UCSD-AML1 (cell line): ENCODE data around the gene IPO4.

Experiments
- DNase-seq: peaks from one replicate; lab custom pipeline; 2025; ENCODE audit not compliant: unreplicated experiment; lab: John Stamatoyannopoulos, UW

IPO4 gene

DNA sequence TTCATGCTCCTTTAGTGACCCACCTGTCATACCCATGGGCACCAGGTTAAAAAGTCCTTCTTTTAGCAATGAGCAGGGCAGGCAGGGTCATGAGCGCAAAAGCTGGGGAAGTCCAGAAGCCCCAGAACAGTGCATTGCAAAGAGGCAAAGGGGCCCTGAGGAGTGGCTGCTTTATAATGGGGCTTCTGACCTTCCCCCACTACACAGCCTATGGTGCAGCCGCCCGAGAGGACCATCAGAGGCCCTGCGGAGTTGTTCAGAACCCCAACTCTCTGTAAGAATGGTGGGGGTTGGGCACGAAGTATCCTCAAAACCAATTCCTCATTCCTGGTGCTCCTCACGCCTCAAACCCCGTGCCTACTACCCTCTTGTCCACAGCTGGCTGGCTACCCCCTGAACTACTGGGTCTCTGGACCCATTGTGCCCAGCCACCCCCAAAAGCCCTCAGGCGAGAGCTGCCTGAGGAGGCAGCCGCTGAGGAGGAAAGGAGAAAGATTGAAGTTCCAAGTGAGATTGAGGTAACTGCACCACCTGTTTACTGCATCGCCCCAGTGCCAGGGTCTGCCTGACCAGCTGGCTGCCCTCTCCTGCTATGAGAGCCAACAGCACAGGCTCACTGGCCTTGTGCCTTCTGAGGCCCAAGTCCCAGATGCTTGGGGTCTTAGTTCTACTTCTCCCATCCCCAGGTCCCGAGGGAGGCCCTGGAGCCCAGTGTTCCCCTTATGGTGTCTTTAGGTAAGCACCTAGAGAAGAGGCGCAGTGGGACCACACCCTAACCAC lies 10.0 kb downstream of the IPO4 start:
- DNase-seq = no peak

DNA sequence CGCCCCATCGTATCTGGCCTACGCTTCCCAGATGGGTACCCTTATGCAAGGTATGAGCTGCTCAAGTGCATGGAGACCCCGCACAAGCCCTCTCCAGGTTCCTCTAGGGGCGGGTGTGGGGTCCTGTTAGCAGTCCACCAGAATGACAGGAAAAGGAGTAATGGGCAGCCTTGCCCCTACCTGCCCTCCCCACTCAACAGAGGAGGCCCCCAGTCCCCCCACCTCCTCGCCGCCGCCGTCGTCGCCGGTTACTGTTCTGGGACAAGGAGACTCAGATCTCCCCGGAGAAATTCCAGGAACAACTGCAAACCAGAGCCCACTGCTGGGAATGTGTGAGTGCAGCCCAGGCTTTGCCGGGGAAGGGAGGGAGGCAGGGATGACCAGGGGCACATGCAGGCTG lies 10.7 kb downstream of the IPO4 start:
- DNase-seq = no peak

DNA sequence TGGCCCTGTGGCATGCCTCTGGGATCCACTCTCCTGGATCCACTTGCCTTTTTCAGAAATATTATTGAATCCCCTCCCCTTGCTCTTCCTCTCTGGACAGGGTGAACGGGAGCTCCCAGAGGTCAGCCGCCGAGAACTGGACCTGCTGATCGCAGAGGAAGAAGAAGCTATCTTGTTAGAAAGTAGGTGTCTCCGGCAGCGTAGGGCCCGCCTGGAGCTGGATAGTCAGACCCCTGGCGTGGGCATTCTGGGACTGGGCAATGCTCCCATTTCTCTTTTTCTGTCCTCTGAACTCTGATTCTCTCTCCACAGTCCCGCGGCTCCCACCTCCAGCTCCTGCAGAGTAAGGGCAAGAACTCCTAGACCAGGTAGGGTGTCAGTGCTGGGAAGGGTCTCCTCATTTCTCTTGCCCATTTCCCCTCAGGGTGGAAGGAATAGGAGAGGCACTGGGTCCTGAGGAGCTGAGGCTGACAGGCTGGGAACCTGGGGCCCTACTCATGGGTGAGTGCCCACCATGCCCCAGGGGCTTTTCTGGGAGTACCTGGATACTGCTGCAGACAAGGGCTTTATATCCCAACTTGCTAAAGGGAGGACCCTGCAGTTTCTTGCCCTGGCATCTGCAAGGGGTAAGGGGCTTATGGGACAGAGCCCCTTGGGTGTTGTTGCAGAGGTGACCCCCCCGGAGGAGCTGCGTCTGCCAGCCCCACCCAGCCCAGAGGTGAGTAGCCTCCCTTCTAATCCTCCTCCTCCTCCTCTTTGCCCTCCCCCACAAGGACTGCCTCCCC lies 11.4 kb downstream of the IPO4 start:
- no peak for DNase-seq

DNA sequence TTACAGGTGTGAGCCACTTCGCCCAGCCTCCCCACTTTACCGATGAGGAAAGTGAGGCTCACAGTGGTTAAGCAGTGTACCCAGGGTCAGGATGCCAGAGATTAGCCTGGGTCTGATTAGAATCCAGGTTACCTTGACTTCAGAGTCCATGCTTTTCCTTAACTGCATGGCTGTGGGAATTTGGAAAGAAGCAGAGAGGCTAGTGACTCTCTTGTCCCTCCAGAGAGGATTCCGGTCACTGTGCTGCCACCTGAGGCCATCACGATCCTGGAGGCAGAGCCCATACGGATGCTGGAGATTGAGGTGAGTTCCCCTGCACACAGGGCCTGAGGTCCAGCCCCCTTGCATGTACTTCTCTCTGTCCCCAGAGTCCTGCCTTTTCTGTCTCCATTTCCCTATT lies 12.0 kb downstream of the IPO4 start:
- no peak for DNase-seq

DNA sequence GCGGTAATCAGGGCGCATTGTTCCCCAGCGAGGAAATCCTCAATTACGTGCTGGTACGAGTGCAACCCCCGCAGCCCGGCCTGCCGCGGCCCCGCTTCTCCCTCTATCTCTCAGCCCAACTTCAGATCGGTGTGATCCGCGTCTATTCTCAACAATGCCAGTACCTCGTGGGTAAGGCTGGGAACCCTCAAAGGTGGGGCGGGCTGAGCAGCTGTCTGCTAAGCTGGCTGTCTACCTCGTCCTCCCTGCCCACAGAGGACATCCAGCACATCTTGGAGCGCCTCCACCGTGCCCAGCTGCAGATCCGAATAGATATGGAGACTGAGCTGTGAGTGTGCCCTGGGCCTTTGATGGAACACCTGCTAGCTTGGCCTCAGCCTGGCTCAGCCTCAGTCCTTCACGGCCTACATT lies 15.7 kb downstream of the IPO4 start:
- no peak for DNase-seq

DNA sequence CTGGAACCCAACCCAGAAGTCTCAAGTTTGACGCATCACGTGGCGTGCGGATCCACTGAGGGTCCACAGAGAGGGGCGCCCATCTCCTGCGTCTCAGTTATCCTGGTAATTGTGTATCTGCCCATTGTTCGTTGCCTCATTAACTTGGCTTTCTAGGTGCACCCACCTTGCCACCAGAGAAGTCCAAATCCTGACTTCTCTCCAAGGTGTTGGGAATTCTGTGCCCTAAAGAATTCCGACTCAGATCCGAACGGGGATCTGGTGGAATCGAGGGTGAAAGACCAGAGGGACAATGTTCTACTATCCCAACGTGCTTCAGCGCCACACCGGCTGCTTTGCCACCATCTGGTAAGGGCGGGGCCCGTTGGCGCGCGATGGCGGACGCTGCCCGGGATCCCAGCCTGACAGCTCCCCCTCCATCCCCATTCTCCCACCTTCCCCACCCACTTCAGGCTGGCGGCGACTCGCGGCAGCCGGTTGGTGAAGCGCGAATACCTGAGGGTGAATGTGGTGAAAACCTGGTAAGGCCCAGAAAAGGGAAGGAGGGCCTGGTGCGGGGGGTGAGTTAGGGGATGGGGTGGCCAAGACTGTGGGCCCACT lies 16.3 kb downstream of the IPO4 start:
- no peak for DNase-seq

DNA sequence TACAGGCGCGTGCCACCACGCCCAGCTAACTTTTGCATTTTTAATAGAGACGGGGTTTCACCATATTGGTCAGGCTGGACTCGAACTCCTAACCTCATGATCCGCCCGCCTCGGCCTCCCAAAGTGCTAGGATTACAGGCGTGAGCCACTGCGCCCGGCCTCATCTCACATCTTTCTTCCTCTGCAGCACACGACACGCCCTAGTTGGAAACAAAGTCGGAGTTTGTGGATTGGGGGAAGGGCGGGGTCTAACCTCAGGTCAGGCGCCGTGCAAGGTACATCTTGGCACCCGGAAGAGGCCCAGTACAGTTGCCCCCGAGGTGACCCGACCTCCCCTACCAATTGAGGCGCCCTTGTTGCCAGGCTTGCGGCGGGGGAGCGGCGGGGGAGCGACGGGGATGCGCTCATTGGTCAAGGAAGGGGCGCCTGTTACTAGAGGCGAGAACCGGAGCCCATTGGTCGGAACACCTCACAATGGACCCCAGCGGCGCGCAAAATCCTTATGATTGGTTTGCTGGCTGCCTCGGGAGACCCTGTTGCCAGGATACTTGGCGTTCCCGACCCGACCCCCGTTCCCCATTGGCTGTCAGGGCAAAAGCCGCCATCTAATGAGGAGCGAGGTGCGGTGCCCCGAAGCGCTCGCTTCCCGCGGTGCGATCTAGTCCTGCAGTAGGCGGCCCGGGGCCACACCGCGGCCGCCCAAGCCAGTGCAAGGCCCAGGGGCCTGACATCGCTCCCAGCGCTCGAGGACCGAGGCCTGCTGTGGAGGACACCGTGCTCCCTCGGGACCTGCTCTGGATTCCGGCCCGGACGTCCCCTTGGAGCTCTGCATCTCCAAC lies 17.0 kb downstream of the IPO4 start, which contains the start of gene REC8:
Gene REC8 (plus strand): TSS at position 659 of the 839 bp plus-strand sequence. CDS start 473 bp downstream, outside the sequence.
- no peak for DNase-seq

DNA sequence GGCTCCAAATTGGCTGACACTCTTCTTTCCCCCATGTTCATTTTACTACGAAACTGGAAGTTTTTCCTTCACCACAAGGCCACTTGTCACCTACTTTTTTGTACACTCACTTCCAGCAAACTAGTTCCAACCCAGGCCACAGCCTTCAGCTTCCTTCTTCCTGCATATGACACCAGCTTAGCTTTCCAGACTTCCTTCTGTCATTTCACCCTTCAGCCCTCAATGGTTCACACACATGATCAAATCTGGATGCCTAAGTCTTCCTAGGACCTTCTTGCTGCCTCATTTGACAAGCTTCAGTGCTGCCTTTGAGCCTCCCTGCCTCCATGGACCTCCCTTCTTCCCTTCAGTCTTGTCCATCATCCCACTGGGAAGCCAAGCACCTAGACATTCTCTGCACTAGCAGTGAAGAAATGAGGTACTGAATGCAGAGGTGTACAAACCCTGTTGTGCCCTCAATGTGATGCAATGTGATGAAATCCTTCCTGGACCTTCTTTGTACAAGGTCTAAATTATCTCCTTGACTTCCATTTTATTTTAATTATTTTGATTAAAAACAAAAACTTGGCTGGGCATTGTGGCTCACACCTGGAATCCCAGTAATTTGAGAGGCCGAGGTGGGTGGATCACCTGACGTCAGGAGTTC lies 21.0 kb downstream of the IPO4 start:
- peak; percentile 26 for DNase-seq

DNA sequence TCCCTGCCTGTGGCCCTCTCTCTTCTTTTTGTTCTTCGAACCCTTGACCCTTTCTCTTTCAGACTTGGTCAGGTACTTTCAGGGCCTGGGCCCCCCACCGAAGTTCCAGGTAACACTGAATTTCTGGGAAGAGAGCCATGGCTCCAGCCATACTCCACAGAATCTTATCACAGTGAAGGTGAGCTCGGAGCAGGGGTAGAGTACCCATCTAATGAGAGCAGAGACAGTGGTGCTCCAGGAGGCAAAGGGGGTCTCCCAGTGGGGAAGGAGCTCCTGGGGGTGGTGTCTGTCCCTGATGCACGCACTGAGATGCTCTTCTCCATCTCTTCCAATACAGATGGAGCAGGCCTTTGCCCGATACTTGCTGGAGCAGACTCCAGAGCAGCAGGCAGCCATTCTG lies 22.8 kb downstream of the IPO4 start:
- DNase-seq = no peak

DNA sequence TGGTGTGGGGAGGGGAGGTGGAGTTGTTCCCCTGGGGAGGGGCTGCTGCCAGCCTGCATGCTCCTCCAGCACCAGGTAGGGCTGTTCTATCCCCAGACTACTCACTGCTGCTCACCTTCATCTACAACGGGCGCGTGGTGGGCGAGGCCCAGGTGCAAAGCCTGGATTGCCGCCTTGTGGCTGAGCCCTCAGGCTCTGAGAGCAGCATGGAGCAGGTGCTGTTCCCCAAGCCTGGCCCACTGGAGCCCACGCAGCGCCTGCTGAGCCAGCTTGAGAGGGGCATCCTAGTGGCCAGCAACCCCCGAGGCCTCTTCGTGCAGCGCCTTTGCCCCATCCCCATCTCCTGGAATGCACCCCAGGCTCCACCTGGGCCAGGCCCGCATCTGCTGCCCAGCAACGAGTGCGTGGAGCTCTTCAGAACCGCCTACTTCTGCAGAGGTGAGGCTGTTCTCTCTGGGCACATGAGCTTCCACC lies 24.1 kb downstream of the IPO4 start:
- DNase-seq = no peak

DNA sequence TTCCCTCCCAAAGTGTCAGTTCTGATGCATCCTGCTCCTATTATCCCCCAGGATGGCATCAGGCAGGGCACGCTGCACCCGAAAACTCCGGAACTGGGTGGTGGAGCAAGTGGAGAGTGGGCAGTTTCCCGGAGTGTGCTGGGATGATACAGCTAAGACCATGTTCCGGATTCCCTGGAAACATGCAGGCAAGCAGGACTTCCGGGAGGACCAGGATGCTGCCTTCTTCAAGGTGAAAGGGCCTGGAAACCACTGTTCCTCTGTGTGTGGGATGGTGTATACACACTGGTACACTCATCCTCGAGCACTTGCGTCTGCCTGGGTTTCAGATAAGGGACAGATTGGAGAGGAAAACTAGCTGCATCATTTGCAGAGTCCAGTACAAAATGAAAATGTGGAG lies 26.5 kb downstream of the IPO4 start:
- DNase-seq = no peak

DNA sequence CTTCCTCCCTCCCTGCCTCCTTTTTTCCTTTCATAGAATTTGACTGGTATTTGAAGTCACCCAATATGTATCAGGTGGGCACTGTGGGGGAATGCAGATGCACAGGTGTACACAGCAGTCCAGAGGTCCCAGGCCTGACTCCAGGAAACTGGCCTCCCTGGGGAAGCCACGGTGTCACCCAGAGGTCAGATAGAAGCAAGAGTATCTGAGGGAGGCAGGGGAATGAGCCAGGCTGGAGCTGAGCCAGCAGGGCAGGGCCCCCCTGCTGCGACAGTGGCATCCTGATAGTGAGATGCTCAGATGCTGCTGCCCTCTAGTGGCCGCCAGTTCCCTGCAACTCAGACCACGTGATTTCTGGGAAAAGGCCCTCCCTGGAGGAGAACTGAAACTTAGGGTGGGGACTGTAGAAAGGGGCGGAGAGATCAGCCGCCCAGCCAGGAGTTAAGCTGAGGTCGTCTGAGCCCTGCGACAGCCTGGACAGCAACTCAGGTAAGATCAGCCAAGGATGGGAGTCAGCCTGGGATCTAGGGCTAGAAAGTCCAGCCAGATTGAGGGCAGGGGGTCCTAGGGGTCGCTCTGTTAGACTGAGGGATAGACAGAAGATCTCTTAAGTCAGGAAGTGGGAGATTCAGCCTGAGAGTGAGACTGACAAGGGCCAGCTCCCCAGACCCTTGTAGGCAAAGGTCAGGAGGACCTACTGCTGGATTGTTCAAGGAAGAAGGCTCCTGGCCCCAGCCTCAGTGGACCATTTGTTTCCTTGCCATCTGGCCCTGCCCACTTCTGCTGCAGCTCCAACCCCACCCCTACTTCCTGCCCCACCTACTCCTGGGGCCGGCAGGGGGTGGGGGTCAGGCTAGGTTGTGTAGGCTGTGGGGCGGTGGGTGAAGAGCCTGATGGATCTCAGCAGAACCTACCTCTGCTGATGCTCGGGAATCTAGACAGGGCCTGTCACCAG lies 27.5 kb downstream of the IPO4 start, which contains the start of gene IRF9:
Gene IRF9 (plus strand): TSS at position 416 of the 955 bp plus-strand sequence. CDS start 880 bp downstream, outside the sequence.
- DNase-seq = peak; percentile 97

DNA sequence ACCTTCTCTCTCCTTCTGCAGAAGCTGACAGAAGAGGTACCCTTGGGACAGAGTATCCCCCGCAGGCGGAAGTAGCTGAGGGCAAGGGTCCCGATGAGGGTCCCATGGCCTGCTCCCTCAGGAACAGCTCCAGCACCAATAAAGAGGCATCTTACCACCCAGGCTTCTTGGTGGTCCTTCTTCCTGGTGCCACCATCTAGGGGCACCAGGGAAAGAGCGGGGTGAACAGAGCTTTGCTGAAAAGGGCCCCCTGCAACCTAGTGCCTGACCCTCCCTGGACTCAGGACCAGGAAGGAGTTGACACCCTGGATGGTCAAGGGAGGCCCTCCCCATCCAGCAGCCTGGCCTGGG lies 28.1 kb downstream of the IPO4 start:
- DNase-seq = no peak

DNA sequence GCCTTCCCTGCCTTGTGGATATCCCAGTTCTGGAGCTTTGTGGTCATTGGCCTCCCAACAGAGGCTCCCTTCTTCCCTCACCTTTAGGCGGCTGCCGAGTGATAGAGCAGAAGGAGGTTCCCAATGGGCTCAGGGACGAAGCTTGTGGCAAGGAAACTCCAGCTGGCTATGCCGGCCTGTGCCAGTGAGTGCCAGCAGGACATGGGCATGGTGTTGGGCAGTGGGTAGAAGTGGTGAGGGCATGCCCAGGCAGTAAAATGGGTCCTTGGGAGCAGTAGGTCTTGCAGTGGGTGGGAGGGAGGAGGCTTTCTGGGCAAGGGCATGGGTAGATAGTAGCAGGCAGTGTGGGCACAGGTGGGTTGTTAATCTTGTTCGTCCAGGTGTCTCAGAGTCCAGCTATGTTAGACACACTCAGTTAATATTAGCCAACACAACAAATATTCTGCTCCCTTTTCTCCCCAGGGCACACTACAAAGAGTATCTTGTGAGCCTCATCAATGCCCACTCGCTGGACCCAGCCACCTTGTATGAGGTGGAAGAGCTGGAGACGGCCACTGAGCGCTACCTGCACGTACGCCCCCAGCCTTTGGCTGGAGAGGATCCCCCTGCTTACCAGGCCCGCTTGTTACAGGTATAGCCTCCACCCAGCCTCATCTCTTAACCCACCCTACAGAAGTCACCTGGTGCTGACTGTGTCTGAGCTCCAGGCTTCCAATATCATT lies 28.7 kb downstream of the IPO4 start:
- no peak for DNase-seq

DNA sequence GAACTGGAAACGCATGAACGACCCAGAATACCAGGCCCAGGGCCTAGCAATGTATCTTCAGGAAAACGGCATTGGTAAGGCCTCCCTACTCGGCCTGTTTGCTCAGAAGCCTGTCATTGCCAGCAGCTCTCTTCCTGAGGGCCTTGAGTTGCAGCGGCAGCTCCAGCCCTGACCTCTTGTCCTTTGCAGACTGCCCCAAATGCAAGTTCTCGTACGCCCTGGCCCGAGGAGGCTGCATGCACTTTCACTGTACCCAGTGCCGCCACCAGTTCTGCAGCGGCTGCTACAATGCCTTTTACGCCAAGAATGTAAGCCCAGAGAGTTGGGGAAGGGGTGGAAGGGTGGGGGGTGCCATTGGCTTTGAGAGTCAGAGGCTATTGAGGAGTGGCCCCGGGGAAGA lies 31.3 kb downstream of the IPO4 start:
- DNase-seq = no peak

DNA sequence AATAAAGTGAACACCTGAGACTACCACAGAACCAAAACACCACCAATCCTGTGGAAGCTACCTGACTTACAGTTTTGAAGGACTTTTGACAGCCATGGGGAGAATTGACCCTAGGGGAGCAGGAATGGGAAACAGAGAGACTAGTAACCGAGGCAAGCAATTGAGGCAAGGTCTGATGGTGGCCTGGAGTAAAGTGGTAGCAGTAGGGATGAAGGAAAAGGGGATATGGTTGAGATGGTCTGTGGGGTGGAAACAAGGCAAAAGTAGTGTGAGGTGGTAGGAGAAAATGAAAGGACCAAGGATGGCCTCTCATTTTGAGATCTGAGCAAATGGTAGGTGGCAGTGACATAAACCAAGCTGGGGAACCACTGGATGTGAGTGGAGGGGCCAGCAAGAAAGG lies 31.8 kb downstream of the IPO4 start:
- DNase-seq = no peak

DNA sequence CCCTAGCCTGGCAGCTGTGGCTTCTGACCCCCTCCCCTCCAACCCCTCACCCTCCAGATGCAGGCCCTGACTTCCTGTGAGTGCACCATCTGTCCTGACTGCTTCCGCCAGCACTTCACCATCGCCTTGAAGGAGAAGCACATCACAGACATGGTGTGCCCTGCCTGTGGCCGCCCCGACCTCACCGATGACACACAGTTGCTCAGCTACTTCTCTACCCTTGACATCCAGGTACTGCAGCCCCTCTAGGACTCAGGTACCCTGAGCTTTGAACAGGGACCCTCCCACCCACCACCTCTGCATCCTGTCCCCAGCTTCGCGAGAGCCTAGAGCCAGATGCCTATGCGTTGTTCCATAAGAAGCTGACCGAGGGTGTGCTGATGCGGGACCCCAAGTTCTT lies 33.5 kb downstream of the IPO4 start:
- DNase-seq = no peak

DNA sequence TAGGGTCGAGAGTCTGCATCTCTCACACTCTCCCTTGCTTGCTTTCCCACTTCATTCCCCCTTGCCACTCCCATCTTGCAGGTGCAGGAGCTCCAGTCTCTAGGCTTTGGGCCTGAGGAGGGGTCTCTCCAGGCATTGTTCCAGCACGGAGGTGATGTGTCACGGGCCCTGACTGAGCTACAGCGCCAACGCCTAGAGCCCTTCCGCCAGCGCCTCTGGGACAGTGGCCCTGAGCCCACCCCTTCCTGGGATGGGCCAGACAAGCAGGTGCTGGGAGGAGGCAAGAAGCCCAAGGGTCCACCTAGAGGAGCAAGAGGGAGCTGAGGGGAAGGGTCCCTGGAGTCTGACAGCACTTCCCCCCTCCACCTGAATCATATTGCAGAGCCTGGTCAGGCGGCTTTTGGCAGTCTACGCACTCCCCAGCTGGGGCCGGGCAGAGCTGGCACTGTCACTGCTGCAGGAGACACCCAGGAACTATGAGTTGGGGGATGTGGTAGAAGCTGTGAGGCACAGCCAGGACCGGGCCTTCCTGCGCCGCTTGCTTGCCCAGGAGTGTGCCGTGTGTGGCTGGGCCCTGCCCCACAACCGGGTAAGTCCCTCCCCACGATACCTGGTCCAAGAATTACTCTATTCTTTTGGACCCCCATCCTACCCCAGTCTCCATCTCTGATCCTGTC lies 37.1 kb downstream of the IPO4 start:
- no peak for DNase-seq
